GM19328 (cell line): ENCODE results near the gene PALM3.
"Not testable (repeated sequence)": the region's sequence is repeated elsewhere in the genome, so short reads cannot be mapped to it uniquely, and the experiment has no call there.

Source experiments
- ATAC-seq: cut with Tn5 transposase; IDR thresholded peaks from one replicate; pipeline ENCODE4 v1.9.1; 2021; ENCODE audit warnings: mild to moderate bottlenecking, moderate library complexity; ENCODE audit not compliant: unreplicated experiment

Gene PALM3

GRCh38 chr19:14059652-14060155, 2.2 kb downstream of the PALM3 start:
- ATAC-seq: no peak

- ATAC-seq: no peak
These were observed 2.8 kb downstream of the PALM3 start for GRCh38 chr19:14059093-14059480.

GRCh38 chr19:14058182-14059092, 3.4 kb downstream of the PALM3 start:
- no peak for ATAC-seq

- ATAC-seq: no peak
These were observed 5.0 kb downstream of the PALM3 start for GRCh38 chr19:14056741-14057356.

- ATAC-seq: no peak
These were observed 5.7 kb downstream of the PALM3 start for GRCh38 chr19:14056069-14056666.

GRCh38 chr19:14055396-14055795, 6.5 kb downstream of the PALM3 start:
- ATAC-seq: no peak

- ATAC-seq: no peak
These were observed 7.2 kb downstream of the PALM3 start for GRCh38 chr19:14054721-14055120.

GRCh38 chr19:14054099-14054498, 7.8 kb downstream of the PALM3 start:
- no peak for ATAC-seq

- ATAC-seq: no peak
These were observed 8.4 kb downstream of the PALM3 start for GRCh38 chr19:14053500-14053899.

GRCh38 chr19:14053032-14053431, 8.8 kb downstream of the PALM3 start:
- no peak for ATAC-seq

- ATAC-seq: no peak
These were observed 9.4 kb downstream of the PALM3 start for GRCh38 chr19:14052470-14052869.

GRCh38 chr19:14051980-14052379, 9.9 kb downstream of the PALM3 start:
- no peak for ATAC-seq

- ATAC-seq: not testable (repeated sequence)
These were observed 10.9 kb downstream of the PALM3 start for GRCh38 chr19:14050961-14051360.

- no peak for ATAC-seq
These were observed 11.4 kb downstream of the PALM3 start for GRCh38 chr19:14050512-14050911.

GRCh38 chr19:14048443-14049153, 13.3 kb downstream of the PALM3 start:
- no peak for ATAC-seq

- not testable (repeated sequence) for ATAC-seq
These were observed 14.0 kb downstream of the PALM3 start for GRCh38 chr19:14047866-14048265.

GRCh38 chr19:14042659-14043608, 18.9 kb downstream of the PALM3 start:
- ATAC-seq: not testable (repeated sequence)

- no peak for ATAC-seq
These were observed 22.7 kb downstream of the PALM3 start for GRCh38 chr19:14039181-14039580.

GRCh38 chr19:14035706-14036105, 26.2 kb downstream of the PALM3 start:
- no peak for ATAC-seq

- not testable (repeated sequence) for ATAC-seq
These were observed 26.7 kb downstream of the PALM3 start for GRCh38 chr19:14035159-14035558.
